ENCODE results near the gene GCSAM.

Gene GCSAM

GRCh38 chr3:112104774-112105173 lies 28.3 kb downstream of the GCSAM start:
- no peak for DNase-seq (ENCODE audit: low spot score)

- no peak for DNase-seq (ENCODE audit: low spot score)
These were observed 31.1 kb downstream of the GCSAM start for GRCh38 chr3:112101916-112102315.

GRCh38 chr3:112097378-112097777 lies 35.7 kb downstream of the GCSAM start:
- no peak for DNase-seq (ENCODE audit: low spot score)

GRCh38 chr3:112096176-112096575 lies 36.9 kb downstream of the GCSAM start:
- DNase-seq (ENCODE audit: low spot score): no peak

- no peak for DNase-seq (ENCODE audit: low spot score)
These were observed 37.3 kb downstream of the GCSAM start for GRCh38 chr3:112095731-112096130.

- no peak for DNase-seq (ENCODE audit: low spot score)
These were observed 39.9 kb downstream of the GCSAM start for GRCh38 chr3:112093180-112093522.

GRCh38 chr3:112092496-112093179 lies 40.4 kb downstream of the GCSAM start:
- no peak for DNase-seq (ENCODE audit: low spot score)

DNA sequence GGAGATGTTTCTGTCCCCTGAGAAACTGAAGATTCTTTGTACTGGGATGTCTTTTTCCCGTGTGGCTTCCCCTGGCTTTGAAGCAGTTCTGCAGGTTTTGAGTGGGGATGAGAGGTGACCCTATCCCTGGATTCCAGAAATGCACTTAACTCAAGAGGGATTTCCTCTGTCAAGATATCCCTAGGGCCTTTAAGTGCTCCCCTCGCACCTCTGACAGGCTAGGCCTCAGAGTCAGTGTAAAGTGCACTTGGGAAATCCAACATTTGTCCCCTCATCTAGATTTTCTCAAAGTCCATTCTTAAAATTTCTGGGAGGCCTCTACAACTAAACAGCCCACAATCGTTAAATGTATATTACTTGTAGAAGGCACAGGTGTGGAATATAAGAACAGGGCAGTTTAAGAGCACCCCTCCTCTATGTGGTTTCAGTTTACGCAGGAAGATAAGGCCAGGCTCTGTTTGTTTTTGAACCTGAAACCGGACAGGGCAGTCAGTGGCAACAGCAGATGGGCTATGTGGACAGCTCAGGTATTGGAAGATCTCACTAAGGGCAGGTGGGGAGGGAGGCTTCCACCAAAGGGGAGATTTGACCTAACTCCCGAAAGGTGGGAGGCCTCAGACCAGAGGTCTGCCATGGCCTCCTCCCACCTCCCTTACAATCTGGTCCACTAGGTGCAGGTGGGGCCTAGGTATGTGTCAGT lies 42.0 kb downstream of the GCSAM start:
- DNase-seq (ENCODE audit: low spot score): peak; percentile 38

DNA sequence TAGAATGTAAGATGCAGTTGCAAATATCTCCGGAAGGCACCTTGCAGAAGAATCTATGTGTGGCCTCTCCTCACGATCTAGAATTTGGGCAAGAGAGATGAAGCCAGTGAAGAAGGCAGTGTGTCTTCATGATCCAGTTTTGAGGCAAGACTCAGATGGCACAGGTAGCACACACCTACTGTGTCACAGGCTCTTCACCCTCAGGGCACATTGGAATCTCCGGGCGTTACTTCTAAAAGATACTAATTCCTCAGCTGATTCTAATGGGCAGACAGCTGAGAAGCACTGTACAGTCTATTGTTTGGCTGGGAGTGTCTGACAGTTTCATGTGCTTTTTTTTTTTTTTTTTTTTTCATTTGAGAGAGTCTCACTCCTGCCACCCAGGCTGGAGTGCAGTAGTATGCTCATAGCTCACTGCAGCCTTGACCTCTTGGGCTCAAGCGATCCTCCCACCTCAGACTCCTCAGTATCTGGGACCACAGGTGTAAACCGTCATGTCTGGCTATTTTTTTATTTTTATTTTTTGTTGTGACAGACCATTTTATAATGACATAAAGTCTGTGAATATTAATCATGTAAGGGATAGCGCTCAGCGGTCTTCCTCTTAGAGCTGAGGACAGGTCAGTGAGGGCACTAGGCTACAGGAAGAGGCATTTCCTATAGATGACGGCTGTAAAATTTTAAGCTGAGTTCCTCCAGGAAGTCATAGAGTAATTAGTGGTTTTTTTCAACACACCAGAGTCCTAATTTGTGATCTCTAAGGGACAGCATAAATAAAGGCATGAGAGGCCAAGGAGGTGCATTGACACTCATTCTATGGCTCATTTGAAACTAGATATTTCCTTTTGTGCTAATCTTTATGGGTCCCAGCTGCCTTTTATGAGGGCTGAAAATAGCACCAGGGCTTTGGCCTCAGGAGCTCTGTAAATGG lies 42.8 kb downstream of the GCSAM start:
- DNase-seq (ENCODE audit: low spot score): no peak

DNA sequence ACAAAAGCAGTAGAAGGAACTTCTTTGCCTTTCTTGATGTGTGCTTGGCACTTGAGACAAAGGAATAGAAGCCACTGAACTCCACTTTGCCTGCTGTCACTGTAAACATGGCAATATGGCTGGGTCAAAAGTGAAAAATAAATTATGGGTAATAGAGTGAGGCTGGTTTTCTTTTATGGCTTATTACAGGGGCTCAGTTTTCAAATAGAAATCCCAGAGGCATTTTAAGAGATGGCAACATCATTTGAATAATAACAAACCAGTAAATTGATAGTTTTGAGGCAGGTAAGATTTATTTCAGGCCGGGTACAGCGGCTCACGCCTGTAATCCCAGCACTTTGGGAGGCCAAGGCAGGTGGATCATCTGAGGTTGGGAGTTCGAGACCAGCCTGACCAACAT lies 44.1 kb downstream of the GCSAM start:
- no peak for DNase-seq (ENCODE audit: low spot score)

DNA sequence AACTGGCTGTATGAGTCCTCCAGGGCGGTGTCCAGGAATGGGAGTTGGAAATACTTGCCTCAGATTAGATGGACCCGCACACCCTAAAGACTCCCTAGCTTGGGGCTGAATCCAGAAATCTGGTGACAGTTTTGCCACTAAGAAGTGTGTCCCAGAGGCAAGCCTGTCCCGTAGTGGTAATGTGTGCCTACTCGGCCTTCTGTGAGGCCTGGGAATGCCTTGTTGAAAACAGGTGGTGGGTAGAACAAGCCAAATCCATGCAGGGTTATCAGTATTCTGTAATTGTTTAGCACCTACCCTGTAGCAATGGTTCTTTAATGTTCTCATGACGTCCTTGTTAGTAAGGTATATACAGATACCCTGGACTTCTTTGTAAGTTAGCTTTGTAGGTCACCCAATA lies 45.3 kb downstream of the GCSAM start:
- DNase-seq (ENCODE audit: low spot score): no peak

GRCh38 chr3:112086875-112087524 lies 46.0 kb downstream of the GCSAM start:
- no peak for DNase-seq (ENCODE audit: low spot score)

GRCh38 chr3:112086076-112086854 lies 46.8 kb downstream of the GCSAM start, which contains the start of gene C3orf52:
TSS of gene C3orf52 (plus strand) at chr3:112086389. CDS start at chr3:112086408, 19 bp downstream.
- DNase-seq (ENCODE audit: low spot score): peak; percentile 92

GRCh38 chr3:112085735-112086075 lies 47.3 kb downstream of the GCSAM start:
- DNase-seq (ENCODE audit: low spot score): no peak

- DNase-seq (ENCODE audit: low spot score): no peak
These were observed 47.9 kb downstream of the GCSAM start for GRCh38 chr3:112084980-112085705.

DNA sequence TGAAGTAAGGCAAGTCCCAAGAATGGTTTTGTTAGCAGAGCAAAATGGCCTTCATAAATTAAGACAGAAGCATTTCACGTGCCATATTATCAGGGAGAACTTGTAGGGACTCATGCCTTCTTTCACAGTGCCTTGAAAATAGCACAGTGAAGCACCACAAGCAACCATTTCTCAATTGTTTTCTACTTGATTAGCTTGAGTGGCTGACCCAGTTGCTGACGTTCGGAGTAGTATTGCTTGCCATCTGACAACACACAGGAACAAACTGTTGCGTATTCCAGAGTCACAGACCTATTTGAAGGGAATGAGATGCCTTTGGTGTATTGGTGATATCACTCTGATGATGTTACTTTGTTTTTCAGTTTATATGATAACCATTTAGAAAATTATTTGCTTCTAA lies 49.8 kb downstream of the GCSAM start:
- DNase-seq (ENCODE audit: low spot score): no peak

GRCh38 chr3:112078125-112079083 lies 54.6 kb downstream of the GCSAM start:
- no peak for DNase-seq (ENCODE audit: low spot score)

GRCh38 chr3:112074616-112075497 lies 58.2 kb downstream of the GCSAM start:
- DNase-seq (ENCODE audit: low spot score): peak; percentile 59

- no peak for DNase-seq (ENCODE audit: low spot score)
These were observed 59.0 kb downstream of the GCSAM start for GRCh38 chr3:112074006-112074405.

Measured in HuH-7.5 (cell line).